Tibial nerve (tissue), 3 donors: Measurements from ENCODE around the gene DPP9.

ENCODE experiments used
- POLR2A ChIP-seq, 2 donors: fragments of 450-650 bp; IDR thresholded peaks; one replicate each; pipeline ENCODE4 v1.6.1; 2017; ENCODE audit warnings: antibody characterized with exemption in 2 of 2, mild to moderate bottlenecking in 2 of 2, moderate library complexity in 2 of 2
- TF ChIP-seq, protein P1 (sequence below), 5 experiments: fragments of 200-600 bp in 3 of 5; fragments of 450-650 bp in 2 of 5; sonication (generic) in 3 of 5; IDR thresholded peaks; one replicate each; pipeline ENCODE4 v1.5.1; 2016 to 2019; ENCODE audit warnings: antibody characterized with exemption in 5 of 5, mild to moderate bottlenecking in 3 of 5, moderate library complexity in 2 of 5

- TF ChIP-seq, protein P1, sequence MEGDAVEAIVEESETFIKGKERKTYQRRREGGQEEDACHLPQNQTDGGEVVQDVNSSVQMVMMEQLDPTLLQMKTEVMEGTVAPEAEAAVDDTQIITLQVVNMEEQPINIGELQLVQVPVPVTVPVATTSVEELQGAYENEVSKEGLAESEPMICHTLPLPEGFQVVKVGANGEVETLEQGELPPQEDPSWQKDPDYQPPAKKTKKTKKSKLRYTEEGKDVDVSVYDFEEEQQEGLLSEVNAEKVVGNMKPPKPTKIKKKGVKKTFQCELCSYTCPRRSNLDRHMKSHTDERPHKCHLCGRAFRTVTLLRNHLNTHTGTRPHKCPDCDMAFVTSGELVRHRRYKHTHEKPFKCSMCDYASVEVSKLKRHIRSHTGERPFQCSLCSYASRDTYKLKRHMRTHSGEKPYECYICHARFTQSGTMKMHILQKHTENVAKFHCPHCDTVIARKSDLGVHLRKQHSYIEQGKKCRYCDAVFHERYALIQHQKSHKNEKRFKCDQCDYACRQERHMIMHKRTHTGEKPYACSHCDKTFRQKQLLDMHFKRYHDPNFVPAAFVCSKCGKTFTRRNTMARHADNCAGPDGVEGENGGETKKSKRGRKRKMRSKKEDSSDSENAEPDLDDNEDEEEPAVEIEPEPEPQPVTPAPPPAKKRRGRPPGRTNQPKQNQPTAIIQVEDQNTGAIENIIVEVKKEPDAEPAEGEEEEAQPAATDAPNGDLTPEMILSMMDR (IDR thresholded peaks at IDR 0.05): no peak
- no peak for TF ChIP-seq POLR2A (IDR thresholded peaks at IDR 0.05)
These were observed 69.7 kb downstream of the DPP9 start for GRCh38 chr19:4653793-4654436.
